ENCODE data around the gene ASXL2.
"Not testable (repeated sequence)": the region's sequence is repeated elsewhere in the genome, so short reads cannot be mapped to it uniquely, and the experiment has no call there.

Gene ASXL2

GRCh38 chr2:25899404-25899970 is 21.2 kb upstream of the ASXL2 start:
- no peak overlapping the region for H3K4me3 ChIP-seq (ENCODE audit: low read length)
- H4K20me1 ChIP-seq (ENCODE audit: insufficient read depth, low read length) = no peaks in the 10 kb centered on the region
- no peak overlapping the region for H3K4me2 ChIP-seq (ENCODE audit: low read length)
- H3K36me3 ChIP-seq (replicated peaks; ENCODE audit: low read depth, low read length) = no peaks in the 10 kb centered on the region
- H3K4me1 ChIP-seq (ENCODE audit: low read length) = peaks cover 6% of the 10 kb centered on the region
- no peak for TF ChIP-seq EZH2phosphoT487 (IDR thresholded peaks at IDR 0.05; ENCODE audit: low read depth)
- TF ChIP-seq, protein P1, sequence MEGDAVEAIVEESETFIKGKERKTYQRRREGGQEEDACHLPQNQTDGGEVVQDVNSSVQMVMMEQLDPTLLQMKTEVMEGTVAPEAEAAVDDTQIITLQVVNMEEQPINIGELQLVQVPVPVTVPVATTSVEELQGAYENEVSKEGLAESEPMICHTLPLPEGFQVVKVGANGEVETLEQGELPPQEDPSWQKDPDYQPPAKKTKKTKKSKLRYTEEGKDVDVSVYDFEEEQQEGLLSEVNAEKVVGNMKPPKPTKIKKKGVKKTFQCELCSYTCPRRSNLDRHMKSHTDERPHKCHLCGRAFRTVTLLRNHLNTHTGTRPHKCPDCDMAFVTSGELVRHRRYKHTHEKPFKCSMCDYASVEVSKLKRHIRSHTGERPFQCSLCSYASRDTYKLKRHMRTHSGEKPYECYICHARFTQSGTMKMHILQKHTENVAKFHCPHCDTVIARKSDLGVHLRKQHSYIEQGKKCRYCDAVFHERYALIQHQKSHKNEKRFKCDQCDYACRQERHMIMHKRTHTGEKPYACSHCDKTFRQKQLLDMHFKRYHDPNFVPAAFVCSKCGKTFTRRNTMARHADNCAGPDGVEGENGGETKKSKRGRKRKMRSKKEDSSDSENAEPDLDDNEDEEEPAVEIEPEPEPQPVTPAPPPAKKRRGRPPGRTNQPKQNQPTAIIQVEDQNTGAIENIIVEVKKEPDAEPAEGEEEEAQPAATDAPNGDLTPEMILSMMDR (IDR thresholded peaks at IDR 0.05; ENCODE audit: low read depth, low read length) = no peak
- H3K79me2 ChIP-seq (ENCODE audit: low read length) = no peaks in the 10 kb centered on the region
- no peaks in the 10 kb centered on the region for H3K27me3 ChIP-seq (ENCODE audit: low read depth, low read length)
- no peaks in the 10 kb centered on the region for H3K9me3 ChIP-seq (ENCODE audit: insufficient read depth, low read length)
- H3K27ac ChIP-seq (ENCODE audit: low read length) = no peak overlapping the region
- H3K9ac ChIP-seq (ENCODE audit: low read length) = no peak overlapping the region
- H2AFZ ChIP-seq (ENCODE audit: low read depth, low read length) = no peak overlapping the region

GRCh38 chr2:25897506-25897905 is 19.2 kb upstream of the ASXL2 start:
- no peak overlapping the region for H3K27ac ChIP-seq (ENCODE audit: low read length)
- TF ChIP-seq EZH2phosphoT487 (IDR thresholded peaks at IDR 0.05; ENCODE audit: low read depth) = no peak
- TF ChIP-seq, protein P1 (IDR thresholded peaks at IDR 0.05; ENCODE audit: low read depth, low read length) = no peak
- no peak overlapping the region for H2AFZ ChIP-seq (ENCODE audit: low read depth, low read length)
- no peak overlapping the region for H3K4me3 ChIP-seq (ENCODE audit: low read length)
- 0 out of 2 replicates have a peak overlapping the region, but pooled peaks have one; percentile 24 for H3K4me2 ChIP-seq (ENCODE audit: low read length)
- H3K9me3 ChIP-seq (ENCODE audit: insufficient read depth, low read length) = no peaks in the 10 kb centered on the region
- H3K4me1 ChIP-seq (ENCODE audit: low read length) = peaks cover 6% of the 10 kb centered on the region
- no peak overlapping the region for H3K9ac ChIP-seq (ENCODE audit: low read length)
- H3K36me3 ChIP-seq (replicated peaks; ENCODE audit: low read depth, low read length) = no peaks in the 10 kb centered on the region
- no peaks in the 10 kb centered on the region for H3K27me3 ChIP-seq (ENCODE audit: low read depth, low read length)
- H4K20me1 ChIP-seq (ENCODE audit: insufficient read depth, low read length) = no peaks in the 10 kb centered on the region
- no peaks in the 10 kb centered on the region for H3K79me2 ChIP-seq (ENCODE audit: low read length)

- H2AFZ ChIP-seq (ENCODE audit: low read depth, low read length); H3K36me3 ChIP-seq (replicated peaks; ENCODE audit: low read depth, low read length); H3K4me2 ChIP-seq (ENCODE audit: low read length); H4K20me1 ChIP-seq (ENCODE audit: insufficient read depth, low read length); H3K27me3 ChIP-seq (ENCODE audit: low read depth, low read length); H3K4me1 ChIP-seq (ENCODE audit: low read length); H3K79me2 ChIP-seq (ENCODE audit: low read length); H3K9me3 ChIP-seq (ENCODE audit: insufficient read depth, low read length); H3K9ac ChIP-seq (ENCODE audit: low read length); H3K27ac ChIP-seq (ENCODE audit: low read length); H3K4me3 ChIP-seq (ENCODE audit: low read length): not testable (repeated sequence)
Measured at GRCh38 chr2:25896308-25896707, 18.0 kb upstream of the ASXL2 start.

DNA sequence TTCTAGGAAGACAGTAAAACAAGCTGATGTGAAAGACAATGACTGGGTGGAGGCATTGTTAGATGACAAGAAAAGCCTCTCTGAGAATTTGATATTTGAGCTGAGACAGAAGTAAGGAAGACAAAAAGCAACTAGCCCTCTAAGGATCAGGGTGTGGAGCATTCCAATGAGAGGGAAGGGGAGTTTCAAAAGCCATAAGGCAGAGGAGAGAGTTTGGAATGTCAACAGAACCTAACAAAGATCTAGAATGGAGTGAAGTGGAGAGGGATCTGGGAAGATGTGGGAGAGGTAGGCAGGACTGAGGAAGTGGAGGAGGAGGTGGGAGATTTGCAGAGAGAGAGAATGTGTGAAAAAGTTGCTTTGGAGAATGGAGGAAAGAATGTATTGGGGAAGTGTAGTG is 17.3 kb upstream of the ASXL2 start:
- H3K27ac ChIP-seq (ENCODE audit: low read length) = no peak overlapping the region
- H3K27me3 ChIP-seq (ENCODE audit: low read depth, low read length) = no peaks in the 10 kb centered on the region
- H3K36me3 ChIP-seq (replicated peaks; ENCODE audit: low read depth, low read length) = no peaks in the 10 kb centered on the region
- H3K4me3 ChIP-seq (ENCODE audit: low read length) = no peak overlapping the region
- no peak overlapping the region for H3K4me2 ChIP-seq (ENCODE audit: low read length)
- H4K20me1 ChIP-seq (ENCODE audit: insufficient read depth, low read length) = no peaks in the 10 kb centered on the region
- no peaks in the 10 kb centered on the region for H3K79me2 ChIP-seq (ENCODE audit: low read length)
- no peak overlapping the region for H3K9ac ChIP-seq (ENCODE audit: low read length)
- H2AFZ ChIP-seq (ENCODE audit: low read depth, low read length) = no peak overlapping the region
- H3K4me1 ChIP-seq (ENCODE audit: low read length) = peaks cover 6% of the 10 kb centered on the region
- no peaks in the 10 kb centered on the region for H3K9me3 ChIP-seq (ENCODE audit: insufficient read depth, low read length)
- TF ChIP-seq, protein P1 (IDR thresholded peaks at IDR 0.05; ENCODE audit: low read depth, low read length) = no peak
- TF ChIP-seq EZH2phosphoT487 (IDR thresholded peaks at IDR 0.05; ENCODE audit: low read depth) = no peak
